DOHH2 (cell line): ENCODE measurements around the gene CRYBA2.

Experiments
- EZH2phosphoT487 ChIP-seq: fragments of 200-600 bp; sonication (generic); IDR thresholded peaks from 2 replicates; pipeline ENCODE4 v1.6.1; 2017; ENCODE audit warnings: borderline replicate concordance, mild to moderate bottlenecking, antibody characterized with exemption, low read length, moderate library complexity, mixed read lengths
- TF ChIP-seq, protein P1 (sequence below): fragments of 200-600 bp; sonication (generic); IDR thresholded peaks from one replicate; pipeline ENCODE4 v1.5.1; 2014; ENCODE audit warnings: antibody characterized with exemption, mild to moderate bottlenecking, low read depth, low read length; ENCODE audit not compliant: poor library complexity, severe bottlenecking

DNA sequence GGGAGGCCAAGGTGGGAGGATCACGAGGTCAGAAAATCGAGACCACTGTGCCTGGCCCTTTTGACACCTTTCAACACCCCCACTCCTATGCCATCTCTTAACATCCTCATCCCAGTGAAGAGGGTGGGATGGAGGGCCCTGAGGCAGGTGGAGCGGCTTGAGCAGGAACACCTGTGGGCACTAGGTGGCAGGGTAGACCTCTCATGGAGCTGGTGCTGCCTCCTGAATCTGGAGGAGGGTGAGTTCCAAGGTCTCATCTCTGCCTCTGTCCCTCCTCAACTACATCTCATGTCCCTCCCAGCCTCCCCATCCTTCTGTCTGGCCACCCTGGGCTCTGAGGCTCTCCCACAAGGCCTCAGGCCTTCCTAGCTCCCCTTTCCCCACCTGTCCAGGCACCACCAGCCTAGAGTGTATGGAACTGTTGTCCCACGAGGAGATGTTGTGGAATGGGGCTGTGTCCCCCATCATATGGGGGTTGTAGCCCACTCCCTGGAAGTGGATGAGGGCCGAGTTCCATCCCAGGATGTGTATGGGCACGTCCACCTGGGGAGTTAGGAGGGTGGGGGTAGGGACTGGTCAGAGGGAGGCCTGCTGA is 17.0 kb upstream of the CRYBA2 start:
- TF ChIP-seq, protein P1, sequence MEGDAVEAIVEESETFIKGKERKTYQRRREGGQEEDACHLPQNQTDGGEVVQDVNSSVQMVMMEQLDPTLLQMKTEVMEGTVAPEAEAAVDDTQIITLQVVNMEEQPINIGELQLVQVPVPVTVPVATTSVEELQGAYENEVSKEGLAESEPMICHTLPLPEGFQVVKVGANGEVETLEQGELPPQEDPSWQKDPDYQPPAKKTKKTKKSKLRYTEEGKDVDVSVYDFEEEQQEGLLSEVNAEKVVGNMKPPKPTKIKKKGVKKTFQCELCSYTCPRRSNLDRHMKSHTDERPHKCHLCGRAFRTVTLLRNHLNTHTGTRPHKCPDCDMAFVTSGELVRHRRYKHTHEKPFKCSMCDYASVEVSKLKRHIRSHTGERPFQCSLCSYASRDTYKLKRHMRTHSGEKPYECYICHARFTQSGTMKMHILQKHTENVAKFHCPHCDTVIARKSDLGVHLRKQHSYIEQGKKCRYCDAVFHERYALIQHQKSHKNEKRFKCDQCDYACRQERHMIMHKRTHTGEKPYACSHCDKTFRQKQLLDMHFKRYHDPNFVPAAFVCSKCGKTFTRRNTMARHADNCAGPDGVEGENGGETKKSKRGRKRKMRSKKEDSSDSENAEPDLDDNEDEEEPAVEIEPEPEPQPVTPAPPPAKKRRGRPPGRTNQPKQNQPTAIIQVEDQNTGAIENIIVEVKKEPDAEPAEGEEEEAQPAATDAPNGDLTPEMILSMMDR, result peak; percentile 61
- no peak for TF ChIP-seq EZH2phosphoT487
